WTC11 (cell line): Measurements from ENCODE around the gene MRPL39.

Experiments used
- ATF2 ChIP-seq: sonication (generic); formaldehyde crosslinking; IDR thresholded peaks from 2 replicates; pipeline ENCODE4 v1.8.1; 2022; ENCODE audit warnings: low read depth, missing genetic modification reagents, borderline replicate concordance
- CTCF ChIP-seq: fragments of 200-600 bp; IDR thresholded peaks from 2 replicates; pipeline ENCODE4 v1.8.0; 2022; ENCODE audit warnings: antibody characterized with exemption
- E2F5 ChIP-seq: sonication (generic); formaldehyde crosslinking; IDR thresholded peaks from 2 replicates; pipeline ENCODE4 v1.8.1; 2022; ENCODE audit warnings: mild to moderate bottlenecking, moderate library complexity, missing genetic modification reagents
- IRF1 ChIP-seq: sonication (generic); formaldehyde crosslinking; IDR thresholded peaks from 2 replicates; pipeline ENCODE4 v1.8.0; 2023; ENCODE audit warnings: missing genetic modification reagents
- ZNF416 ChIP-seq: fragments of 250-450 bp; sonication (Bioruptor Pico); IDR thresholded peaks from 2 replicates; pipeline ENCODE4 v1.9.0; 2021; ENCODE audit warnings: mild to moderate bottlenecking, inconsistent platforms

GRCh38 chr21:25557180-25557579, 50.1 kb downstream of the MRPL39 start:
- TF ChIP-seq CTCF (no peak), IRF1 (CRISPR knock-in tag) (no peak), ZNF416 (CRISPR knock-in tag) (no peak), ATF2 (CRISPR knock-in tag) (no peak), E2F5 (no peak)
